ENCODE results near the gene PUM1. TPM values are rescaled to one million over a fixed set of nuclear protein-coding genes. Genes with fewer than 3 reads are reported as not detected.

PUM1 gene
- total and polyA plus RNA-seq, 2 of the 8 experiments (the other 6 are each of a cell fraction or from before 2014, with no cell fraction given) = 122 to 177 TPM

- DNase-seq (ENCODE audit: low read depth in 1 of 2, low spot score in 2 of 2) (no peak), FAIRE-seq (no peak)
- H3K9me3 ChIP-seq (ENCODE audit: insufficient read depth in 2 of 2, low read depth in 1 of 2, low read length in 1 of 2) = no peaks in the 10 kb centered on the region
- no peak overlapping the region for H3K27ac ChIP-seq (ENCODE audit: low read depth, low read length)
- H3K79me2 ChIP-seq (ENCODE audit: control insufficient read depth in 1 of 2, insufficient read depth in 2 of 2, low read length in 2 of 2) = peaks cover 3 to 94% of the 10 kb centered on the region in 2 experiments; a peak in 3 of 4 replicates
- H2BK20ac ChIP-seq (ENCODE audit: low read length) = no peak overlapping the region
- no peak overlapping the region for H3K18ac ChIP-seq (ENCODE audit: extremely low read depth, low read length)
- H2BK5ac ChIP-seq (ENCODE audit: low read depth, low read length) = no peak overlapping the region
- H3K4me2 ChIP-seq (ENCODE audit: insufficient read depth in 1 of 2, low read depth in 2 of 2, low read length in 2 of 2) = no peak overlapping the region
- H3K4me3 ChIP-seq (ENCODE audit: extremely low read depth in 1 of 4, insufficient read depth in 2 of 4, low read depth in 3 of 4, low read length in 4 of 4) = no peak overlapping the region
- no peak overlapping the region for H2AK5ac ChIP-seq (ENCODE audit: low read depth, low read length)
- POLR2A ChIA-PET (ENCODE audit: partially characterized antibody) = interaction anchor here (0.9 to 1.7 kb wide), 5 partner anchors 8 to 67 kb away, joined by 3 to 5 read pairs (median 3); no protein-coding TSS in a partner anchor
- H3K23me2 ChIP-seq (ENCODE audit: low read depth, low read length) = no peaks in the 10 kb centered on the region
- no peak overlapping the region for H4K91ac ChIP-seq (replicated peaks; ENCODE audit: insufficient read length, low read length)
- no peak overlapping the region for H2BK12ac ChIP-seq (ENCODE audit: low read depth, low read length)
- no peak overlapping the region for H3K23ac ChIP-seq (ENCODE audit: insufficient read length)
- no peak overlapping the region for H2BK15ac ChIP-seq (ENCODE audit: low read length)
- no peak for TF ChIP-seq EGR1 (IDR thresholded peaks at IDR 0.05; ENCODE audit: borderline replicate concordance, low read depth, low read length)
- TF ChIP-seq SUZ12 (IDR thresholded peaks at IDR 0.05; ENCODE audit: low read length) = no peak
- TF ChIP-seq RBBP5 (IDR thresholded peaks at IDR 0.05; ENCODE audit: borderline replicate concordance, low read depth, low read length) = no peak
- no peak for TF ChIP-seq CHD2 (IDR thresholded peaks at IDR 0.05; ENCODE audit: low read length)
- TF ChIP-seq FOSL1 (IDR thresholded peaks at IDR 0.05; ENCODE audit: insufficient read depth, low read depth, low read length) = no peak
- H3K27me3 ChIP-seq (replicated peaks in 1 of 4; ENCODE audit: control insufficient read depth in 3 of 4, extremely low read depth in 1 of 4, insufficient read depth in 3 of 4, low read length in 3 of 4) = no peaks in the 10 kb centered on the region
- no peaks in the 10 kb centered on the region; a peak in 1 of 7 replicates for H3K4me1 ChIP-seq (replicated peaks in 1 of 4; ENCODE audit: control insufficient read depth in 3 of 4, insufficient read depth in 4 of 4, low read length in 3 of 4)
- H3K14ac ChIP-seq (ENCODE audit: insufficient read length) = no peak overlapping the region
- H3K4ac ChIP-seq (replicated peaks; ENCODE audit: insufficient read length, low read depth, low read length) = no peak overlapping the region
- H4K5ac ChIP-seq (ENCODE audit: insufficient read length, low read depth, low read length) = no peak overlapping the region
- no peak overlapping the region for H2BK120ac ChIP-seq (replicated peaks; ENCODE audit: low read depth, low read length)
- peaks cover 5 to 38% (median 16%) of the 10 kb centered on the region in 4 experiments; a peak in 7 of 8 replicates for H3K36me3 ChIP-seq (ENCODE audit: control insufficient read depth in 2 of 4, insufficient read depth in 4 of 4, low read length in 3 of 4)
- H4K20me1 ChIP-seq (replicated peaks in 1 of 2; ENCODE audit: control insufficient read depth in 1 of 2, insufficient read depth in 2 of 2, low read length in 2 of 2) = peaks cover 6 to 11% of the 10 kb centered on the region in 2 experiments
- H4K8ac ChIP-seq (ENCODE audit: extremely low read depth, insufficient read depth, low read length) = no peak overlapping the region
- H3K9ac ChIP-seq (replicated peaks in 1 of 4; ENCODE audit: extremely low read depth in 1 of 4, low read depth in 3 of 4, low read length in 3 of 4) = no peak overlapping the region
- WGBS, 2 experiments (ENCODE audit: extremely low coverage in 1 of 2, insufficient coverage in 1 of 2, insufficient read length in 1 of 2, insufficient replicate concordance in 2 of 2, low coverage in 1 of 2, low lambda C conversion rate in 2 of 2, missing lambda C conversion rate in 1 of 2) = 86% methylated on average over 1 of the region's 1 CpG; no CpG with 5 or more reads in 1 of the 2 experiments
- H2AFZ ChIP-seq (ENCODE audit: low read length) = no peak overlapping the region
- no peak overlapping the region for H3K56ac ChIP-seq (replicated peaks; ENCODE audit: insufficient read length, low read depth, low read length)
- H3K79me1 ChIP-seq (ENCODE audit: low read depth, low read length) = 0 out of 2 replicates have a peak, but pooled peaks cover 4% of the 10 kb centered on the region
- CTCF ChIA-PET (ENCODE audit: partially characterized antibody) = interaction anchor here (0.5 to 1.4 kb wide), 3 partner anchors 40 to 183 kb away, joined by 3 read pairs; no protein-coding TSS in a partner anchor
These were observed 66.6 kb downstream of the PUM1 start for GRCh38 chr1:30998887-30999286.

Measured in H1 (cell line).